RKO (cell line): ENCODE data around the gene FIBCD1.
A peak's percentile ranks its signal among the peaks of the same experiment; 100 is the strongest.

Experiments used
- DNase-seq: peaks from one replicate; pipeline ENCODE4 v3.0.0-alpha.2; 2016; ENCODE audit warnings: low spot score

Gene FIBCD1

GRCh38 chr9:130906735-130907416, 32.2 kb downstream of the FIBCD1 start:
- no peak for DNase-seq

GRCh38 chr9:130905902-130906734, 32.9 kb downstream of the FIBCD1 start:
- DNase-seq: no peak

GRCh38 chr9:130905125-130905901, 33.7 kb downstream of the FIBCD1 start:
- no peak for DNase-seq

GRCh38 chr9:130904070-130905044, 34.7 kb downstream of the FIBCD1 start:
- no peak for DNase-seq

GRCh38 chr9:130903194-130904069, 35.6 kb downstream of the FIBCD1 start:
- no peak for DNase-seq

- DNase-seq: no peak
Observed at GRCh38 chr9:130902204-130903185, 36.6 kb downstream of the FIBCD1 start.

GRCh38 chr9:130901498-130902203, 37.4 kb downstream of the FIBCD1 start:
- DNase-seq: peak; percentile 50

GRCh38 chr9:130900701-130901497, 38.1 kb downstream of the FIBCD1 start:
- DNase-seq: no peak

- DNase-seq: no peak
Observed at GRCh38 chr9:130899051-130899748, 39.8 kb downstream of the FIBCD1 start.

- DNase-seq: no peak
Observed at GRCh38 chr9:130898552-130898852, 40.5 kb downstream of the FIBCD1 start.

- no peak for DNase-seq
Observed at GRCh38 chr9:130897848-130898551, 41.0 kb downstream of the FIBCD1 start.

GRCh38 chr9:130897105-130897751, 41.8 kb downstream of the FIBCD1 start:
- DNase-seq: no peak

GRCh38 chr9:130896233-130897014, 42.6 kb downstream of the FIBCD1 start, which contains the start of gene QRFP:
Gene QRFP (minus strand): TSS chr9:130896812. CDS start chr9:130893838, 2,974 bp downstream.
- no peak for DNase-seq

GRCh38 chr9:130895481-130896232, 43.4 kb downstream of the FIBCD1 start:
- no peak for DNase-seq
